PC-9 (cell line): ENCODE results near the gene ASB5. TPM values are rescaled to one million over a fixed set of nuclear protein-coding genes. Genes with fewer than 3 reads are reported as not detected.

Source experiments
- BruUV-seq: library from RNA; stranded (reverse); fragments of 400-500 nt; replicated peaks from 2 replicates; lab custom pipeline; 2021; lab: Mats Ljungman, UMichigan
- CTCF ChIA-PET: fragments of 300-600 bp; sonication (Branson Sonifier 250); formaldehyde crosslinking; loops from one replicate; lab custom pipeline; 2022; ENCODE audit warnings: antibody characterized with exemption; lab: Charles Lee
- POLR2A ChIA-PET: fragments of 300-600 bp; sonication (Branson Sonifier 250); formaldehyde crosslinking; loops from one replicate; lab custom pipeline; 2022; ENCODE audit warnings: antibody characterized with exemption; ENCODE audit not compliant: unreplicated experiment; lab: Charles Lee
- DNase-seq, 2 experiments: peaks; one replicate each; pipeline versions ENCODE4 v3.0.0 to v3.0.0-alpha.2; 2015 to 2022; ENCODE audit warnings: mixed read lengths in 1 of 2
- H2AFZ ChIP-seq: fragments of 200-600 bp; sonication (generic); 2 replicates; pipeline ENCODE4 v1.8.1; 2017; ENCODE audit warnings: antibody characterized with exemption
- H3F3A ChIP-seq: fragments of 200-600 bp; sonication (generic); 2 replicates; pipeline ENCODE4 v1.8.1; 2017; ENCODE audit warnings: antibody characterized with exemption, mild to moderate bottlenecking, low read depth; ENCODE audit not compliant: insufficient read depth
- H3K27ac ChIP-seq: fragments of 200-600 bp; sonication (generic); 2 replicates; pipeline ENCODE4 v1.6.1; 2016; ENCODE audit warnings: mixed run types
- H3K27me3 ChIP-seq: fragments of 200-600 bp; sonication (generic); 2 replicates; pipeline ENCODE4 v1.6.1; 2016; ENCODE audit warnings: low read depth, mixed run types; ENCODE audit not compliant: insufficient read depth
- H3K36me3 ChIP-seq: fragments of 200-600 bp; sonication (generic); 2 replicates; pipeline ENCODE4 v1.6.1; 2016; ENCODE audit warnings: low read depth, mixed run types
- H3K4me1 ChIP-seq: fragments of 200-600 bp; sonication (generic); replicated peaks from 2 replicates; pipeline ENCODE4 v1.6.1; 2016; ENCODE audit warnings: mixed run types; ENCODE audit not compliant: insufficient read depth
- H3K4me2 ChIP-seq: fragments of 200-600 bp; sonication (generic); 2 replicates; pipeline ENCODE4 v1.6.1; 2017; ENCODE audit warnings: mixed run types
- H3K4me3 ChIP-seq: fragments of 200-600 bp; sonication (generic); 2 replicates; pipeline ENCODE4 v1.6.1; 2016; ENCODE audit warnings: mixed run types
- H3K79me2 ChIP-seq: fragments of 200-600 bp; sonication (generic); 2 replicates; pipeline ENCODE4 v1.6.1; 2017; ENCODE audit warnings: low read depth, mixed run types
- H3K9me2 ChIP-seq: fragments of 200-600 bp; sonication (generic); 2 replicates; pipeline ENCODE4 v1.8.1; 2017; ENCODE audit warnings: mild to moderate bottlenecking; ENCODE audit not compliant: insufficient read depth
- H3K9me3 ChIP-seq: fragments of 200-600 bp; sonication (generic); 2 replicates; pipeline ENCODE4 v1.8.1; 2016; ENCODE audit warnings: low read depth; ENCODE audit not compliant: insufficient read depth
- H4K20me1 ChIP-seq: fragments of 200-600 bp; sonication (generic); 2 replicates; pipeline ENCODE4 v1.8.1; 2017; ENCODE audit not compliant: insufficient read depth
- EZH2 ChIP-seq: fragments of 200-600 bp; sonication (generic); IDR thresholded peaks from 2 replicates; pipeline ENCODE4 v1.8.0; 2017; ENCODE audit warnings: antibody characterized with exemption, low read depth
- intact Hi-C: fragments of 100-400 bp; cut with micrococcal nuclease; formaldehyde crosslinking; loops from one replicate; pipeline ENCODE4 v1.10.0; 2022; ENCODE audit not compliant: unreplicated experiment
- total RNA-seq: library from RNA; stranded (reverse); gene quantifications from 2 replicates; pipeline ENCODE4 v1.2.3, GENCODE V29; 2021
- TF ChIP-seq, protein P1 (sequence below): fragments of 200-600 bp; sonication (generic); conservative IDR thresholded peaks from 2 replicates; pipeline ENCODE4 v1.6.1; 2017; ENCODE audit warnings: mixed run types, antibody characterized with exemption, mild to moderate bottlenecking, moderate library complexity

Gene ASB5
- total RNA-seq, 1 experiment from 2014 or later: not detected

DNA sequence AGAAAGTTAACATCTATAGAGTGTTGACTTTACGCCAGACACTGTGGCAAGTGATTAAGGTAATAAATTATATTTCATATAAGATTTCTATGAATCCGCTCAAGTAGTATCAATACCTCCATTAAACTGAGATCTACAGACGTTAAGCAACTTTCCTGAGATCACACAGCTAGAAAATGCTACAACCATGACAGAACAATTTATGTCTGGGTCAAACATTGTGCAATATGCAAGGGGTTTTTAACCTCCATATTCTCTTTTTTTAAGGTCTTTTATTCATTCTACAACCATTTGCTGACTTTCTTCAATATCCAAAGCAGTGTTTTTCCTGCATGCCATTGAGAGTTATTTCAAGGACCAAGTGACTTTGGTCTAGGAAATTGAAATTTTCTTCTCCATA is 10.9 kb downstream of the ASB5 start:
- Histone ChIP-seq H4K20me1 (no peaks in the 10 kb centered on the region), H3K9me3 (no peaks in the 10 kb centered on the region), H3K4me3 (no peak overlapping the region), H3K79me2 (no peaks in the 10 kb centered on the region), H3K36me3 (no peaks in the 10 kb centered on the region), H3K9me2 (no peaks in the 10 kb centered on the region), H3K27ac (no peak overlapping the region), H3K4me1 (peaks cover 10% of the 10 kb centered on the region; the same call in 1 of the 2 replicates), H3F3A (no peaks in the 10 kb centered on the region), H3K27me3 (no peaks in the 10 kb centered on the region), H2AFZ (no peak overlapping the region), H3K4me2 (no peak overlapping the region)
- no peak for DNase-seq
- intact Hi-C loops: no loop called here
- CTCF ChIA-PET: no interaction called here
- POLR2A ChIA-PET: no interaction called here
- TF ChIP-seq, protein P1, sequence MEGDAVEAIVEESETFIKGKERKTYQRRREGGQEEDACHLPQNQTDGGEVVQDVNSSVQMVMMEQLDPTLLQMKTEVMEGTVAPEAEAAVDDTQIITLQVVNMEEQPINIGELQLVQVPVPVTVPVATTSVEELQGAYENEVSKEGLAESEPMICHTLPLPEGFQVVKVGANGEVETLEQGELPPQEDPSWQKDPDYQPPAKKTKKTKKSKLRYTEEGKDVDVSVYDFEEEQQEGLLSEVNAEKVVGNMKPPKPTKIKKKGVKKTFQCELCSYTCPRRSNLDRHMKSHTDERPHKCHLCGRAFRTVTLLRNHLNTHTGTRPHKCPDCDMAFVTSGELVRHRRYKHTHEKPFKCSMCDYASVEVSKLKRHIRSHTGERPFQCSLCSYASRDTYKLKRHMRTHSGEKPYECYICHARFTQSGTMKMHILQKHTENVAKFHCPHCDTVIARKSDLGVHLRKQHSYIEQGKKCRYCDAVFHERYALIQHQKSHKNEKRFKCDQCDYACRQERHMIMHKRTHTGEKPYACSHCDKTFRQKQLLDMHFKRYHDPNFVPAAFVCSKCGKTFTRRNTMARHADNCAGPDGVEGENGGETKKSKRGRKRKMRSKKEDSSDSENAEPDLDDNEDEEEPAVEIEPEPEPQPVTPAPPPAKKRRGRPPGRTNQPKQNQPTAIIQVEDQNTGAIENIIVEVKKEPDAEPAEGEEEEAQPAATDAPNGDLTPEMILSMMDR: no peak
- no peak for TF ChIP-seq EZH2
- no TSS peak for BruUV-seq

DNA sequence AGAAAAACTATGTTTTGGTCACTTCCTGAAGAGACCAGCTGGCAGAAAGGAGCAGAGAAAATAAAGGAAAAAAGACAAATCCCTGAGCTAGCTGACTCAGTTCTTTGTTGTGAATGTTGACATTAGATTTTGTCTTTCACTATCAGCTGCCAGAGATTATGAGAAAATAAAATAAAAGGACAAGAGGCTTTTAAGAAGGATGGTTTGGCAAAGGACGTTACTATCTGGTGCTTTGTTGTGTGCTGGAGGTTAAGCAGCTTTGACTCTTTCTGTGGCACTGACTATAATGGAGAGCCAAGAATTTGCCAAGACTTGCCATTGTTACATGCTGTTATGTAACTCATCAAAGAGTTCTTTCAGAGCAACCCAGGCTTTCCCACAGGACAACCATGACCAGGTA is 12.1 kb downstream of the ASB5 start:
- H3K79me2 ChIP-seq: no peaks in the 10 kb centered on the region
- TF ChIP-seq, protein P1: no peak
- no peak for TF ChIP-seq EZH2
- no peak overlapping the region for H3K27ac ChIP-seq
- H3K36me3 ChIP-seq: no peaks in the 10 kb centered on the region
- no peak overlapping the region for H3K4me2 ChIP-seq
- H3K4me1 ChIP-seq: peaks cover 10% of the 10 kb centered on the region; the same call in 1 of the 2 replicates
- DNase-seq: no peak
- H2AFZ ChIP-seq: no peak overlapping the region
- no peaks in the 10 kb centered on the region for H3K9me2 ChIP-seq
- H3K27me3 ChIP-seq: no peaks in the 10 kb centered on the region
- ChIA-PET CTCF (no interaction called here), POLR2A (no interaction called here)
- H3F3A ChIP-seq: no peaks in the 10 kb centered on the region
- BruUV-seq: no TSS peak
- H4K20me1 ChIP-seq: no peaks in the 10 kb centered on the region
- H3K4me3 ChIP-seq: no peak overlapping the region
- H3K9me3 ChIP-seq: no peaks in the 10 kb centered on the region
- intact Hi-C loops: no loop called here

DNA sequence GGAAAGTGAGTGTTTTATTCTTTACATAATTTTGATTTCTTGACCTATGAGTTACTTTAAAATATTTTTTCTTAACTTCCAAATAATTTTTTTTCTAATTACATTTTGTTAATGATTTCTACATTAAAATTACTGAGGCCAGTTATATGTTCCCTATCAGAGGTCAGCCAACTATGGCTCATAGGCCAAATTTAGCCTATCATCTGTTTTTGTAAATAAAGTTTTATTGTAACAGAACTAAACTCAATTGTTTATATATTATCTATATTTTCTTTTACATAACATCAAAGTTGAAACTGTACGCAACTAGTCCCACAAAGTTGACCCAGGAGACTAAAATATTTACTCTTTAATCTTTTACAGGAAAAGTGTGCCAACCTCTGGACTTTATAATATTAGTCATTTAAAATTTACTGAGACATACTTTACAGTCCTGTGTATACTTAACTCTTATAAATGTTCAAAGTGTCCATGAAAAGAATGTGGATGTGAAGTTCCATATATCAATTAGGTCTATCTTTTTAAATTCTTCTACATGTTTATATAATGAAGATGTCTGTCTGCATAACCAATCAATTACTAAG is 26.2 kb downstream of the ASB5 start:
- Histone ChIP-seq H3K36me3 (no peaks in the 10 kb centered on the region), H3K9me3 (no peaks in the 10 kb centered on the region), H3K79me2 (no peaks in the 10 kb centered on the region), H3K27ac (no peak overlapping the region), H3K9me2 (no peaks in the 10 kb centered on the region), H4K20me1 (no peaks in the 10 kb centered on the region), H3K4me1 (no peaks in the 10 kb centered on the region), H3F3A (no peaks in the 10 kb centered on the region), H3K4me3 (no peak overlapping the region), H3K27me3 (no peaks in the 10 kb centered on the region), H2AFZ (no peak overlapping the region), H3K4me2 (no peak overlapping the region)
- DNase-seq: no peak
- ChIA-PET CTCF (no interaction called here), POLR2A (no interaction called here)
- intact Hi-C loops: no loop called here
- TF ChIP-seq EZH2: no peak
- TF ChIP-seq, protein P1: no peak
- BruUV-seq: no TSS peak
